ENCODE measurements around the gene TMEM207.
"Not testable (repeated sequence)": the region's sequence is repeated elsewhere in the genome, so short reads cannot be mapped to it uniquely, and the experiment has no call there.

TMEM207 gene

DNA sequence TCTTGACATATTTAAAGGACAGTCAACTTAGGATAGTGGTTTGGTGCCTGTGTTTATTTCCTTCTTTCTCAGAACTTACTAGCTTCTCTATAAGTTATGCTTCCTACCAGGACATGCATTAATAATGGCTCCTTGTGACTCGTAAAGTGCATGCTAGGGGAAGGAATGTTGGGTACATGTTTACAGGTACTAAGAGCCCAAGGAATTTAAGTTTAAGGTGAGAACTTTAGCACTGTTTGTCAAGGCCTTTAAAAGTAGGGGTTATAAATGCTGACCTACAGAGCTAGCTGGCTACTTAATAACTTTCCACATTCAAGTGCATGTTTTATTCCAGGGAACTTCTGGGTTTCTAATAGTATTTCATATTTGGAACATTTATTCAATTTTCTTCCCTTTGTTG lies at the start of gene TMEM207:
TSS of gene TMEM207 (minus strand) at position 101 of the 400 bp plus-strand sequence. CDS start at position 9, 92 bp downstream.
- DNase-seq, result no peak

DNA sequence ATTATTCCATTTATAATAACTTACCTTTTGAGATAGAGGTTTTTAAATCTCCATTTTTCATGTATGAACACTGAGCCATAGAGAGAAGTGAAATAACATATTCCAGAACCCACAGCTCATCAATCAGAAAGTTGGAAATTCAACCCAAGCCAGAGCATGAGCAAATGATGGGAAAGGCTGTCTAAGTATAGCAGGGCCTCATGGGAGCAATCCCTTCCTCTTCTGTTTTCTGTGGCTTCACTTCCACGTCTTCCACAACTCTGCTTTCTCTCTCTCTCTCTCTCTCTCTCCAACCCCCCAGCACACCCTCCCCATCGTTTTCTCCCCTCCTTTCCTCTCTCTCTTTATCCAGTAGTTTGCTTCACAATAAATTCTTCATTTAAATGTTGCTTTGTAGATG lies 49.4 kb upstream of the TMEM207 start:
- no peak for DNase-seq

DNA sequence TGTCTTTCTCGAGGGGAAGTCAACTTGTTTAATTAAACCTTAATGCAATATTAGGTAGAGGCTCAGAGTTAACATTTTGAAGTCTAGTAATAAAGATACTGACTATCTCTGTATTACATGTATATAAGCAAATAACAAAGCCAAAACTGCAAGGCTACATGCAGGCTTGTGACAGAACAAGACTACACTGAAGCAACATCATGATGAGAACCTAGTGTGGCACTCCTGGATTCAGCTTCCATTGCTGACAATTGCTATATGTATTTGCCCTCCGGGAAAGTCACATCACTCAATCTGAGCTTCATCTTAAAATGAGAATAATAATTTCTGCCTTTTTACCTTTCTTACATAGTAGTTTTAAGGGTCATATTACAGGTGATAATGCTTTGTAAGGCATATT lies 48.6 kb upstream of the TMEM207 start:
- DNase-seq, result no peak

DNA sequence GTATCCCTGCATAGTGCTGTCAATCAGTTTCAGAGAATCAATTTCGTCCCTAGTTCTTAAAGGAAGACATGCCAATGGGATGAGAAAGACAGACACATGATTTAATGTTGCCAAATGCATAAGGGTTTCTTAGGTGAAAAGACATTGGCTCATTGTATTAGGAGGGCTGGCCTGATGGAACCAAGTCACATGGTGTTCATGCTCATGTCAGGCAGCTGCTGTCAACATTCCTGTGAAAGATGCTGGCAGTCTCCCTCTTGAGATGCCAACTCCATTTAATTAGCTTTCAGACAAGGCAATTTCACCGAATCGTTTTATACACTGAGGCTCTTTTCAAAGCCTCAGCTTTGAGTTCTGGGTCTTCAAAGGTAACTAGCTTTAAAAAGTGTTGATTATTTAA lies 48.1 kb upstream of the TMEM207 start:
- no peak for DNase-seq

GRCh38 chr3:190496859-190497258 lies 47.2 kb upstream of the TMEM207 start:
- DNase-seq, result no peak

- DNase-seq, result peak; percentile 84 to 88
Measured at GRCh38 chr3:190495796-190496195, 46.1 kb upstream of the TMEM207 start.

- DNase-seq, result no peak
Measured at GRCh38 chr3:190495354-190495753, 45.7 kb upstream of the TMEM207 start.

GRCh38 chr3:190494907-190495306 lies 45.2 kb upstream of the TMEM207 start:
- DNase-seq, result no peak

DNA sequence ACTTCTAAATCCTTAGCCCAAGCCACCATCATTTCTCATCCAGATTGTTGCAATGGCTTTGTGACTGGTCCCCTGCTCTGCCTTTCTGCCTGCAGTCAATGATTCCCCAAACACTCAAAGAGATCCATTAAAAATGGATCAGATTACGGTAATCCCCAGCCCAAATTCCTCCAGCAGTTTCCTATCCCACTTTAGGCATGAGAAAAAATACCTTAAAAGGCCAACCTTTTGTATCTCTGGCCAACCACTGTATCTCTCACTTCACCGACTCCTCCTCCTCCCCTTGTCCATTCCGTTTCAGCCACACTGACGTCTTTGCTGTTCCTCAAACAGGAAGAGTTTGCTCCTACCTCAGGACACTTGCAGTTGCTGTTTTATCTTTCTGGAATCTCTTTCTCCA lies 43.3 kb upstream of the TMEM207 start:
- no peak for DNase-seq

DNA sequence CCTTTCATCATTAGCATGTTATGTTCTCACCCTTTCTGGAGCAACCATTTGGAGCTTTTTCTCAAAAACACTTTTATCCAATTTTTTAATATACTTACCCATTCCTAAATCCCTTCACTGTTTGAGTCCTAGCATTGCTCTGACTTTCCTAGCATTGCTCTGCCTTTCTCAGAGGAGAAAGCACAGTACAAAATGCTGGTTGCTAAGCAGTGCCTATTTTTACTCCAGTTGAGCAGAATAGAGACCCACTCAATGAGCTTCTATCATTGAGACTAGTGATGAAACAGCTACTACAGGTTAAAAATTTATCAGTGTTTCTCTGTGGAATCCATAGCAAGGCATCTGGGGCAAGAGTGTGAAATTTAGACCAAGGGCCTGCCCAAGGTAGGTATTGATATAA lies 42.4 kb upstream of the TMEM207 start:
- no peak for DNase-seq

DNA sequence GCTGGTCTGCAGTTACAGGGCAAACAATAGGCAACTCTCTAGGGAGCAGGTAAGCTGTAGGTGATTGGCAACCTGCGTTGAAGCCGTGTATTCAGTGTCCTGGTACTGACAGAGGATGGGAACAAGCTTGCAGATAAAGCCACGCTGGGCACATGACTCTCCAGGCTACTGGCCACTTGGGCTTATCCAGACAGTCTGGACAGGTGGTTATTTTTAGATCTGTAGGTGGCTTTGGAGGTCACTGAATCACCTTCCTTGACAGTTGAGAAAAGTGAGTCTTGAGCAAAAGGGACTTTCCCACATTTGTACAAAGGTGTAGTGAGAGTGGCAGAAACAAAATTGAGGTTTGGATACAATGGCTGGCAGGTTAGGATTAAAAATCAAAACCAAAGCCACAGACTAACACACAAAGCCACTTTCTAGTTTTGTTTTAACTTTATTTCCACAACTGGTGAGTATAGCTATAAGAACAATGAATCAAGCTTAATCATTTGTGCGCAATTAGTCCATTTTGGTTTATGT lies 41.9 kb upstream of the TMEM207 start:
- DNase-seq, result no peak

GRCh38 chr3:190486908-190487607 lies 37.4 kb upstream of the TMEM207 start:
- DNase-seq, result no peak

DNA sequence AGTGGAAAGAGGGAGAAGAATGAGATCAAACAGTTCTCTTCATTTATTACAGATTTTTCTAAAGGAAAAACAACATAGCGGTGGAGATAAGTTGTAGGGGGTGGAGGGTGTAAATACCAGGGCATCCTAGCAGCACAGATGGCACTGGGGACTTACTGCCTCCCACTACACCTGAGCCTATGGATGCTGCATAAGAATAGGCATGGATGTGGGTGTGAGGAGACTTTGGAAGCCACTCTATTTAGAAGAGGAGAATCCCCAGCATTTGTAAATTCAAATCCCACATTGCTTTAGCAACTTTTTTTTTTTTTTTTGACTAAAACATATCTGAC lies 36.8 kb upstream of the TMEM207 start:
- DNase-seq, result no peak

DNA sequence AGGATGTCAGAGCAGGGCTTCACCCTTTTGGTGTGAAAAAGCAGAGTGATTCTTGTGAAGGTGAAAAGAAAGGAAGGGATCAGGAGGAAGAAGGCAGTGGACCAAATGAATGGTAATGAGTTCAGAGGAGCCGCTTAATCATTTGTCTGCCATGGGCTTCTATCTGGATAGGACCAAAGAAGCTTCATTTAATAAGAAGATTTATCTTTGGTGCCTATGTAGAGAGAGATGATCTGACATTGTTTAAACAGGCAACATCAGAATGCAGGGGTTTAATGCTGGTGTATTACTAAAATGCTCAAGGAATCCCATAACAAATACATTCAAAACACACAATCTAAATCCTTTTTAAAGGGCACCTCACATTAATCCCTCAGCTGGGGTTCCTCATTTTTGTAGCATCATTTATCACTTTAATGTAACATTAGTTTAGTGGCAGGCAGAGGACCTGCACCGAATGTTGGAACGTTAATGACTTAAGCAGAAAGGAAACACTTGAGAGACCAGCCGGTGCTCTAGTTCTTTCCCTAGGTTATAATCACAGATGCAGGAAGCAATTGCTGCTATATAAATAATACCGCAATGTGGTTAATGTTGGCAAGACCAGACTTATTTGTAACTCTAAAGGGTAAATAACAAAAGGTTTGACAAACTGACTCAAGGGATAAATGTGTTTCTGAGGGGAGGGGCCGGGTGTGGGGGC lies 36.3 kb upstream of the TMEM207 start:
- no peak for DNase-seq

- no peak for DNase-seq
Measured at GRCh38 chr3:190481779-190482178, 32.1 kb upstream of the TMEM207 start.

GRCh38 chr3:190473261-190473660 lies 23.6 kb upstream of the TMEM207 start:
- DNase-seq, result not testable (repeated sequence)

- no peak for DNase-seq
Measured at GRCh38 chr3:190467922-190468321, 18.2 kb upstream of the TMEM207 start.

DNA sequence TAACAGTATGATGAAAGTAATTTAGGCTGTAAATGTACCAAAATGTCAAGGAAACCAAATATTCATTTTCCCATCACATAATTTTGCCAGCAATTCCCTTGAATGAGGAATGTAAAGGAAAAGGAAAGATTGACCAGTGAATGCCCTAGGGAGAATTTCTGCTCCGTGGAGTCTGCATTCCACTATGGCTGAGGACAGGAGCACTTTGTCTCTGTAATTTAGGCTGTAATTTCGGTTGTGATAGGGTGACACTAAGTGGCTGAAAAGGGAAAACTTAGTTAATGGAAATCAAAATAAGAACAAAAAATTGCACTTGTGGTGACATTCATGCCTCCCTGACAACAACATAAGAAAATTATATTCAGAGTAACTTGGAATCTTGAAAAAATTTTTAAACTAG lies 8.3 kb upstream of the TMEM207 start:
- DNase-seq, result no peak

DNA sequence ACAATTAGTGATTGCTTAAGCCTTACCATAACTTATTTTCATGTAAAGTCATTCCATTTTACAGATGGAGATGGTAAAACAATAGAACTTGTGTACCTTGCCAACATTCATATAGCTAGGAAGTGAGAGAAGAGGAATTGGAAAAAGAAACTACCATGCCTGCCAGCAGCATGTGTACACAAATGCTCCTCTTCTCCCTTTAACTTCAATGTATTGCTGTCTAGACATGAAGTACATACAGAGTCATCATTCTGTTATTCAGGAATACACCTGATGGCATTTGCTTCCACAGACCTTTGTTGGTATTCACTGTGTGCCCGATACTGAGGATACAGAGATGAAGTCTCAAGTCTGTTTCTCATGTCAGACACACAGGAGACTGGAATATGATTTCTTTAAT lies 7.1 kb upstream of the TMEM207 start:
- DNase-seq, result no peak

DNA sequence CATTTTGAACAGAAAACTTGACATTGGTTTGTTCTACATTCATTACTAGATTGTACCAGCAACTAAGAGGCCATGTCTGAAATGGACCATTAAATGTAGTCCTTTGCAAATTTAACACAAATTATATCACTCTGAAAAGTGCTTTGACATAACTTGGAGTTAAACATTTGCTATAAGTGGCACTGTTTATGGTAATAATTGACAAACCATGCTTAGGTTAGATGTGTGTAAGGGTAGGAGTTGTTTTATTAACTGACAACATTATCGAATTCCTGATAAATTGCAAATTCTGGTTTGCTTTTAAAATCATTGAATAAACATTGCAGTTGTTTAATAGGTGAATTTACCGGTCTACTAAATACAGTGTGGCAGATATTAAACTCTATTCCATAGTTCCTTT lies 6.1 kb upstream of the TMEM207 start:
- DNase-seq, result no peak

DNA sequence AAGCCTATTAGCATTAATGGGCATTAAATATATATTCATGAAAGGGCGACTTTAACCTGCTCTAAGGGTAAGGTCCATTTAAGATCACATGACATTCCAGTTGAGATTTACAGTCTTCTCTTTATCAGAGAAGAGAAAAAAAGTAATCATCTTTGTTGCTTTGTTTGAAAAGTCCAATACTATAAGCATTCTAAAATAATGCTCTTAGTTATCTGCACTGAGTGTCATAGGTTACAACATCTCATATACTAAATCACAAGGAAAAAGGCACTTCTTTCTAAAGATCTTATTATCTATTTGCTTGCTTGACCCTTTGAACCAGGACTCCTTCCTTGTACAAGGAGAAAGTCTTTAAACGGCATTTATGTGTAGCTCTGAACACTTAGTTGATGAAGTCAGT lies 1.4 kb downstream of the TMEM207 start:
- DNase-seq, result no peak

GRCh38 chr3:190446573-190447279 lies 3.0 kb downstream of the TMEM207 start:
- no peak for DNase-seq

DNA sequence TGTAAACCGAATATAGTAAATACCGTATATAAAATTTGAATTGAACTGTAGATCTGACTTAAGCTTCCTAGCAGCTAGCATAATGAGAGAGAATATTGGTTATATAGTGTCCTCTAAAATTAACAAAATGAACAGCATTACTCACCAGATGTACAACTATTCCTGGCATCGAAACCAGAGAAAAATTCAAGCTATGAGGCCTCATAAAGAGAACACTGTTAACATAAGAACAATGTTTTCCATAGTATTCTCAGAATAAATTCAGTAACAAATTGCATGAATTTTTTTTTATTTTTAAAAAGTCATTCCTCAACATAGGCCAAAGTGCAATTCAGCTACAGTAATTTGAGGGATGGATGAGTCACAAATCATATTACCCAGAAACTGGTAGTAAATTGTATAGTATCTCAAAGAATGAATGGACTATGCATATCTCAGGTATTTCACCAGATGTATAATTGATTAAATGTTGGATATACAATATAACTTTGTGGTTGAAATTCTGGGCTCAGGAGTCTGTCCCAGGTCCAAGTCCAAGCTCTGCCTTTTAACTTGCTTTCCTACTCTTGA lies 5.0 kb downstream of the TMEM207 start:
- no peak for DNase-seq

DNA sequence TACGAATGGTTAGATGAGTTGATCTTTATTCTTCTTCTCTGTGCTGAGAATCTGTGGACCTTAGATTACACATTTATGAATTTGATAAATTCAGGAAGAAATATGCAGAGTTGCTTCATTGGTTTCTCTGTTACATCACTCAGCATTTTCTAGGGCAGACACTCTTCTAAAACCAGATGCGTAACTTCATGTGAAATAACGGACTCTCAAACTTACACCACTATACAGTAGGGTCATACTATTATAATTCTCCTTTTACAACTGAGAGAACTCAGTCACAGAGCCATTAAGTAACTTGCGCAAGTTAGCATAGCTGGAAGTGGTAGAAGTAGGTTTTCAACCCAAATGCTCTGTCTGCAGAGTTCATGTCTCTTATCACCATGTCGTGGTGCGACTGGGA lies 5.7 kb downstream of the TMEM207 start:
- peak; percentile 43 to 46 for DNase-seq
